ENCODE data around the gene MDM4.

- TF ChIP-seq POLR2A (IDR thresholded peaks at IDR 0.05; ENCODE audit: low read length): no peak
- TF ChIP-seq GATA1 (IDR thresholded peaks at IDR 0.05; ENCODE audit: low read depth, low read length): no peak
Measured at GRCh38 chr1:204605791-204606190, 89.6 kb downstream of the MDM4 start.
